Measurements from ENCODE around the gene ACAP2. TPM values are rescaled to one million over a fixed set of nuclear protein-coding genes. Genes with fewer than 3 reads are reported as not detected.

The ACAP2 gene
- total RNA-seq, 1 donor from 2014 or later: 14.3 TPM

GRCh38 chr3:195448205-195448875 is 5.5 kb upstream of the ACAP2 start:
- H3K27me3 ChIP-seq (ENCODE audit: low read depth): no peaks in the 10 kb centered on the region
- H3K36me3 ChIP-seq: no peaks in the 10 kb centered on the region
- no peak overlapping the region for H3K27ac ChIP-seq (replicated peaks)
- DNase-seq: no peak
- H3K4me3 ChIP-seq: no peak overlapping the region
- intact Hi-C loops (cut with micrococcal nuclease): no loop called here
- H3K9me3 ChIP-seq (replicated peaks): no peaks in the 10 kb centered on the region
- H3K4me1 ChIP-seq: peaks cover 7% of the 10 kb centered on the region
- no peak for TF ChIP-seq CTCF (IDR thresholded peaks at IDR 0.05; ENCODE audit: borderline replicate concordance)

- Histone ChIP-seq H3K36me3 (no peaks in the 10 kb centered on the region), H3K27ac (replicated peaks) (no peak overlapping the region), H3K4me1 (peaks cover 13% of the 10 kb centered on the region), H3K4me3 (no peak overlapping the region), H3K27me3 (ENCODE audit: low read depth) (no peaks in the 10 kb centered on the region), H3K9me3 (replicated peaks) (no peaks in the 10 kb centered on the region)
- intact Hi-C loops (cut with micrococcal nuclease): no loop called here
- TF ChIP-seq CTCF (IDR thresholded peaks at IDR 0.05; ENCODE audit: borderline replicate concordance): no peak
- DNase-seq: no peak
Observed at GRCh38 chr3:195447201-195447600, 4.4 kb upstream of the ACAP2 start.

DNA sequence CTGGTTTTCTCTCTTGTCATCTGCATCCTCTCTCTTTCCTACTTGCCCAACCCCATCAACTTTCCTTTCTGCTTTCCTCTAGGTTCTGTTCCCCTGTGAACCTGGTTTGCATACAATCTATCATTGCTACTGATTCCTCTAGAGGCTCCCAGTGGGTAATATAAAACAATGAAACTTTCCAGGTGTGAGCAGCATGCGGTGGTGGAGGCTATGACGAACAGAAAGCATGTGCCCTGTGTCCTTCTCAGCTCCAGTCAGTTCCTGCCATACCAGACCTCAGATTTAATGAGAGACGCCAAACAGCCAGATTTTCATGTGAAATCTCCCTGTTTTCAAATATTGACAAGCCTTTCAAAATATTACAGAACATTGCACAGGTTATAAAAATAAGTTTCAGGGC is 3.5 kb upstream of the ACAP2 start:
- Histone ChIP-seq H3K4me3 (no peak overlapping the region), H3K27ac (replicated peaks) (no peak overlapping the region), H3K4me1 (peaks cover 21% of the 10 kb centered on the region), H3K36me3 (no peaks in the 10 kb centered on the region), H3K27me3 (ENCODE audit: low read depth) (no peaks in the 10 kb centered on the region), H3K9me3 (replicated peaks) (no peaks in the 10 kb centered on the region)
- no peak for DNase-seq
- no peak for TF ChIP-seq CTCF (IDR thresholded peaks at IDR 0.05; ENCODE audit: borderline replicate concordance)
- intact Hi-C loops (cut with micrococcal nuclease): no loop called here

GRCh38 chr3:195445885-195446284 is 3.1 kb upstream of the ACAP2 start:
- TF ChIP-seq CTCF (IDR thresholded peaks at IDR 0.05; ENCODE audit: borderline replicate concordance): no peak
- DNase-seq: no peak
- Histone ChIP-seq H3K27me3 (ENCODE audit: low read depth) (no peaks in the 10 kb centered on the region), H3K27ac (replicated peaks) (no peak overlapping the region), H3K36me3 (no peaks in the 10 kb centered on the region), H3K9me3 (replicated peaks) (no peaks in the 10 kb centered on the region), H3K4me3 (no peak overlapping the region), H3K4me1 (peaks cover 26% of the 10 kb centered on the region)
- intact Hi-C loops (cut with micrococcal nuclease): no loop called here

DNA sequence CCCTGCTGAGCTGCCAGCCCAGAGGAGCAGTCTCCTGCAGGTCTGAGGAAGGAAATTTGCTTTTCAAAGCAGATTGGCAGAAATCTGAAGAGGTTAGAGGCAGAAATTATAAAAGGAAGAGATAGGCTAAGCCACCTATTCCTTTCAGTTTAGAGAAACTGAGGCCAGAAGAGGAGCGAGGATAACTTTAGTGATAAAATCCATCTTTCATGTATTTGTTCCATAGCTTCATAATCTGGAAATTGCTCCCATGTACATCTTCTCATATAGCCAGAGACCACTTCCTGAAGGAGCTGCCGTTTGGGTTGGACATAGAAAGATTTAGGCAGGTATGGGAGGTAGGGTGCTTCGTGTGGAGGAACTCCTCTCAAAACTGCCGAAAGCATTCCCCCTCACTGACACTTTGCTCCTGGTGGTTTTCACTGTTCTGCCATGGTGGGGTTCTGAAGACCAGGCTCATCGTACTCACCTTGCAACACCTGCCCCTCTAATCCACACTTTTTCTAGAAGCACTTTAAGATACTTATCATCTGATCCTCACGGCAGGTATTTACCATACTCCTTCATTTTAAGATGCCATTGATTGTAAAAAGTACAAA is 670 bp upstream of the ACAP2 start:
- no peaks in the 10 kb centered on the region for H3K36me3 ChIP-seq

More for the DNA sequence above, 670 bp upstream of the ACAP2 start:
- intact Hi-C loops (cut with micrococcal nuclease): no loop called here
- Histone ChIP-seq H3K27me3 (ENCODE audit: low read depth) (no peaks in the 10 kb centered on the region), H3K4me3 (peak overlapping the region; percentile 57), H3K27ac (replicated peaks) (peak overlapping the region; percentile 81), H3K4me1 (peaks cover 35% of the 10 kb centered on the region), H3K9me3 (replicated peaks) (no peaks in the 10 kb centered on the region)
- TF ChIP-seq CTCF (IDR thresholded peaks at IDR 0.05; ENCODE audit: borderline replicate concordance): no peak
- no peak for DNase-seq
